HG03066 (cell line): Measurements from ENCODE around the gene EFS.
"Not testable (repeated sequence)": the region's sequence is repeated elsewhere in the genome, so short reads cannot be mapped to it uniquely, and the experiment has no call there.

Experiments
- ATAC-seq: cut with Tn5 transposase; IDR thresholded peaks from one replicate; pipeline ENCODE4 v1.9.1; 2021; ENCODE audit warnings: low read depth; ENCODE audit not compliant: unreplicated experiment

EFS gene

GRCh38 chr14:23344481-23344880, 20.5 kb downstream of the EFS start:
- no peak for ATAC-seq

- no peak for ATAC-seq
These were observed 25.3 kb downstream of the EFS start for GRCh38 chr14:23339506-23340268.

GRCh38 chr14:23335623-23336022, 29.3 kb downstream of the EFS start:
- no peak for ATAC-seq

- ATAC-seq, result no peak
These were observed 36.8 kb downstream of the EFS start for GRCh38 chr14:23327947-23328744.

- no peak for ATAC-seq
These were observed 38.3 kb downstream of the EFS start for GRCh38 chr14:23326491-23327332.

- not testable (repeated sequence) for ATAC-seq
These were observed 39.2 kb downstream of the EFS start for GRCh38 chr14:23325746-23326145.

- ATAC-seq, result no peak
These were observed 40.0 kb downstream of the EFS start for GRCh38 chr14:23324993-23325392.

GRCh38 chr14:23324455-23324846, 40.5 kb downstream of the EFS start:
- no peak for ATAC-seq

- no peak for ATAC-seq
These were observed 41.0 kb downstream of the EFS start for GRCh38 chr14:23323838-23324454.

GRCh38 chr14:23322568-23323517, 42.1 kb downstream of the EFS start:
- no peak for ATAC-seq

- ATAC-seq, result peak; percentile 11
These were observed 43.1 kb downstream of the EFS start for GRCh38 chr14:23321572-23322547.

- ATAC-seq, result peak; percentile 84
These were observed 44.1 kb downstream of the EFS start, which contains the start of gene PABPN1 for GRCh38 chr14:23320584-23321571. Gene PABPN1 (plus strand): TSS chr14:23321457. CDS start chr14:23321470, 13 bp downstream.

GRCh38 chr14:23319746-23320583, 45.0 kb downstream of the EFS start:
- ATAC-seq, result no peak

GRCh38 chr14:23316300-23316699, 48.7 kb downstream of the EFS start:
- ATAC-seq, result no peak

GRCh38 chr14:23310546-23310945, 54.4 kb downstream of the EFS start:
- ATAC-seq, result no peak
